CD4-positive, alpha-beta T cell treated with Interleukin-4 for 4 hours (primary cell): ENCODE measurements around the gene KIRREL3.

Experiments
- DNase-seq: peaks from one replicate; pipeline ENCODE4 v3.0.0-alpha.2; 2020

Gene KIRREL3

DNA sequence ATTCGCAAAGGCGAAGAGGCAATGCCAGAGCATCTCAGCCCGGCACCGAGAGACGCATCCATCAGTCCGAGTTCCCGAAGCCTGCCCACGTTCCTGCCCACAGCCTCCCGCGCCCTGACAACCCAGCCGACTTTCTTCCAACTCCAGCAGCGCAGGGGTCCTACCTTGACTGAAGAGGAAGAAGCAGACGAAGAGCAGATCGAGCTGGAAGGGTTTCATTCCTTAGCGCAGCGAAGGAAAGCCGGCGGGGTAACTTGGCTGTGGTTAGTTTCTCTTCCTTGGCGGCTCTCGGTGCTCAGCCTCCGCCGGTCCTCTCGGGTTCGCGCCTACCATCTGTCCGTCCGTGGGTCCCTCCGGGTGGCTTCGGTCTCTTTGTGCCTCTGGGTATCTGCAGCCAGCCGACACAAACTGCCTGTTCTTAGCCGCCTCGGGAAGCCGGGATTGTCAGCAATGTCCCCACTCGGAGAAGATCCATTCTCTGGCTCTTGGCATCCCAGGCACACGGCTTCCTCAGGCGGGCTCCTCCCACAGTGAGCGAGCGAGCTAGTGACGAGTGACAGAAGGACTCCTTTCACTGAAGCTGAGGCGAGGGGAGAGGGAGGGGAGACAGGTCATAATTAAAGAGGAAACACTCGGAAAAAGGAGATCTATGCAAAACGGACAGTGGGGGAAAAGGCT, at the start of gene KIRREL3:
KIRREL3 (minus strand) TSS at position 480 of the 678 bp plus-strand sequence.
- no peak for DNase-seq

DNA sequence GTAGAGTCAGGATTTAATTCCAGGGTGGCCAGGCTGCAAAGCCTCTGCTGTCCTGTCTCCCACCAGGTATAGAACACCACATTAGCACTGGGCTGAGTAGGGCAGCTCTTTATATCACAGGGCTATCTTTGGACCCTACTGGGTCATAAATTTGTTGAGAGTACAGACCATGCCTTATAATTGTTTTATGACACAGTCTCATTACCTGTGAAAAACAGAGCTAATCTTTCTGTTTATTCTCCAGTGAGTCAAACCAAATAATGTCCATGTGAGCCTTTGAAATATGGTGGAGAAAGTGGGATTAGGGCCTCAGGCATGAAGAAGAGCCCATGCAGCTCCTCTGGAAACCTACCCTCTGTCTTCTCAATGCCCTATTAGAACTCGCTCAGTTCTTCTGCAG, 49.6 kb upstream of the KIRREL3 start:
- no peak for DNase-seq

DNA sequence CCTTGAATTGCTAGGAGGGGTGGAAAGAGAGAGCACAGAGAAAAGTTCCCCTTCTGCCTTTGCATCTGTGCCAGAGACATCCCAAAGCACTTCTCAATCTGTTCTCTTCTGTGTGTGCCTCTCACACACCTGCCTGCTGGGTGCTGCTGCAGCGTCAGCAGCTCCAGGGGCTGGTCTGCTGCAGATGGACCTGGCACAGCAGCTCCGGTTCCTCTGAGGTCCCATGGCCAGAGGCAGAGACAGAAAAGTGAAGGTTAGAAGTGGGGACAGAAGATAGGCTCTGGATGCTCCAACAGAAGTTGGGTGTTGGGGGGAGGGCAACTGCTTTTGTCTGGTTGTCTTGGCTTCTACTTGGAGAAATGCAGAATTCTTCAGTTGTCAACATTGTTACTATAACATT, 48.9 kb upstream of the KIRREL3 start:
- no peak for DNase-seq

DNA sequence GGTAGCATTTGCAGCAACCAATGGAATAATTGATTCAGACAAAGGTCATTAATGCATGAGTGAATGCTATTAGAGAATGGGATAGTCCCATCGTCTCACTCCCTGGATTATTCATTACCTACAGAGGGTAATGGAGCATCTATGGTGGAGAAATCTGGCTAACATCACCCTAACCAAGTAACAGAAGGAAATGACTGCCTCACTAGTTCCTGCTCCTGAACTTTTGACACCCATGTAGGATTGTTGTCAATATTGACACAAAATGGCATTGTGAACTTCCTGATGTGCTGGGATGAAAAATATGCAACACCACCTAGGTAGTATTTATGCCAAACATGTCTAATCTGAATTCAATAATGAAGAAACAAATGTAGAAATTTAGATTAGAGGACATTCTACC, 44.0 kb upstream of the KIRREL3 start:
- DNase-seq: no peak

DNA sequence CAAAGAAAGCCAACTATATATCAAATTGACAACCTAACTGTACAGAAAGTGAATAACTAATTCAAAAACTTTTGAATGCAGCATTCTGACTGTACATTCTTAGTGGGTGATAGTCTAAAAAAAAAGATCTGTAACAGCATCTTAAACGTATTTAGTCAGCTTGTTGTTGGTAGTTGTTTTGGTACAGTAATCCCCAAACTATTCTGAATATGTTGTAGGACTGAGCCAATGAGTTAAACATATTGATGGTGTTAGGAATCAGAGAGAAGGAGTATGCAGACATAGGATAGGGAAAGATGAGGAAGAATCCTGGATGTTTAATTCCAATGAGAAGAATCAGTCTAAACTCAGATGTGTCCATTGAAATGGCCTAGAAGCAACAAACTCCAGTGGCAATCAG, 41.9 kb upstream of the KIRREL3 start:
- DNase-seq: no peak

DNA sequence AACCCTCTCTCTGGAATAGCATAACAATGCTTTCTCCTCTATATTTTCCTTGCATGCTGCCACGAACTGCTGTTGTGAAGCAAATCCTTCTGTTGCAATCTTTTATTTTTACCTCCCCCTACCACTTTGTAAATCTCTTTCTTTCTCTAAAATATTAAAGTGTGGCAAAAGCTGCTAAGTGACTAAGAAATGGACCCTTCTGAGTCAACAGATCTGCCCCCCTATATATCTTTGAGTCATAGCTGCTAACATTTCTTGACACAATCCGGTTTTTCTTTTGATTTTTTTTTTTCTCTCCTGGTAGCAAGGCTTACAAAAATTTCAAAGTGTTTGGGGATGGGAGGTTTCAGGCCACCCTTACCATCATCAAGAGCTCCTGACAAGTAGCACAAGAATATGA, 39.0 kb upstream of the KIRREL3 start:
- no peak for DNase-seq

DNA sequence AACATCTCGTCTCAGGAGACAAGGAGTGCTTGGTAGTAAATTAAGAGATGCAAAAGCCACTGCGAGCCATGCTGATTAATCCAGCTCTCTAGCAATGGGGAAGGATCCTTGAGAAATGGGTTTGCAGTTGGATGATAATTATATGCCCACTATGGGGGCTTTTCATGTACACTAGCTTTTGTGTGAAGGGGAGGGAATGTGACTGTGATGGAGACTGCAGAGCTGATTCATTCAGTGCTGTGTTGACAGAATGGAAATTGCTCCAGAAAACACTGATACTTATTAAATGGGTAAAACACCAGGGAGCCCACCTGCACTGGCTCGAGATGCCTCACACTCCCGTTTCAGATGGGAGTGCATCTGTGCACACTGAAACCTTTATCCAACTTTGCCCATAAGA, 37.0 kb upstream of the KIRREL3 start:
- no peak for DNase-seq

DNA sequence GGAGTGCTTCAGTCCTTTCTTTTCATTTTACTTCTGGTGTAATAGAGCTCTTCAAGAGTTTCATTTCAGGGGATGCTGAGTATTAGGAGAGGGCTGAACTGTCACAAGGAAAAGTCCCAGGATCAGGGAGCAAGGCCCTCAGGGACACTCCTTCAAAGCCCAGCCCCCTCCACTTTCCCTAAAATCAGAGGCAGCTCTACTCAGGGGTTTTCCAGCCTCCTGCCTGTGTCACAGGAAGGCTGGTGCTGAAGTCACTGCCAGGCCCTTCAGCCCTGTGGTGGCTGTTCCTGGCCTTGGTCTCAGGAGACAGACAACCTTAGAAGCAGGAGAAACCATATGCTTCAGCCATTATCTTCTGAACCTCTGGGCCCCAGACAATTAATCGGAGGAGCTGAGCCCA, 36.4 kb upstream of the KIRREL3 start:
- DNase-seq: no peak

DNA sequence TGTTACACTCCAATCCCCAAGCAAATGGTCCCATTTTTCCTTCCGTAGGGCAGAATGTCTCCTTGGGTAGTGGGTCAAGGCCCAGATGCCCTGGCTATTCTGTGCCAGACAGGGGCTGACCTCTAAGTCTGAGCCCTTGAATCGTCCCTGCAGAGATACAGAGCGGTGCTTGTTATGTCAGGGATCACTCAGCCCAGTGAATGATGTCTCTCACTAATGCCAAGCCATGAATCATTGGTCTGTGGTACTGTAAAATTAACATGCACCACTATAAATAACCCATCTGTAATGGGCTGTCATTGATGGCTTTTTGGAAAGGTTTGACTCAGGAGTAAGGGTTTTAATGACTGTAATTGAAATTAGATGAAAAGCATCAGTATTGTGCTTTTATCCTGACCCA, 35.3 kb upstream of the KIRREL3 start:
- DNase-seq: no peak

DNA sequence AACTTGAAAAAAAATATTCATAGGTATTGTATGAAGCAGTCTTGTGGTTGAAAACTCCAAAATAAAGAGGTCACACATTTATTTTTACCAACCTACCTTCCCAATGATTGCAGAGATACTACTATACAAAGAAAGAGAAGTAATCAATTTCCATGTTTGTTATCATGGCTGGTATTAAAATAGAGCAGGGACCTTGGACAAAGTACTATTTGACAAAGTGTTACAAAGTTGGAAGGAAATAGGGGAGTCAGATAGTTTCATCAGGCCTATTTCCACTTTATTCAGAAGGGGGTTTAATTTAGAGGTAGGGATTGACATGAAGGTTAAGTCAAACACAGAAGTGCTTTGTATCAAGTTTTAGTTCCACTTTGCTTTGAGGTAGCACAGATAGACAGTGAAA, 34.4 kb upstream of the KIRREL3 start:
- no peak for DNase-seq

DNA sequence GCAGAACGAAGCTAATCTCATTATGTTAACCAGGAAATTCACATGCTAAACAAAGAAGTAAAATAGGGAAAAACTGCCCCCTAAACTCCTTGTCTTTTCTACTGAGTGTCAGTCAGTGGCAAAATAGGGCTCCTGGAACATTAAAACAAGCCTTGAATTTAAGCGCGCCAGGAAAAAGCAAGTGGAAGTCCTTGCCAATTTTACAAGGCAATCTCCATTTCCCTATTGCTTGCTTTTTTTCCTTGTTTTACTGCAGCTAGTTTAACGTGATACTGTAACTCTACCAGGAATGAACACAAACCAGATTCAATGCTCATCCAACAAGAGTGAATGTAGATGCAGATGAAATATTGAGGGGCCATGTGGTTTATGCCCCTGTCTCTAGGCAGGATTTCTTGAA, 28.1 kb upstream of the KIRREL3 start:
- no peak for DNase-seq

DNA sequence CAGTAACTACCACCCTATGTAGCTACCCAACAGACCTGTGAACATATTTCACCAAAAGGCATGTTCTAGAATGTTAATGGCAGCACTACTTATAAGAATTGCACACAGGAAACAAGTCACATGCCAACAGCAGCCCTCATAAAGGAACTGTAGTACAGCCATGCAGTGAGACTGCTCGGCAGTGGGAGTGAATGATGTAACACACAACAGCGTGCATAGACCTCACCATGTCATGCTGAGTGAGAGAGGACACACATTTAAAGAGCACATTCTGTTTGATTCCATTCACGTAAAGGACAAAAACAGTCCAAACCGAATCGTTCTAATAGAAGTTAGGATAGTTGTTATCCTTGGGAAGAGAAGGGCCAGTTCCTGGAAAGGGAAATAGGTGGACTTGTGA, 27.2 kb upstream of the KIRREL3 start:
- no peak for DNase-seq

DNA sequence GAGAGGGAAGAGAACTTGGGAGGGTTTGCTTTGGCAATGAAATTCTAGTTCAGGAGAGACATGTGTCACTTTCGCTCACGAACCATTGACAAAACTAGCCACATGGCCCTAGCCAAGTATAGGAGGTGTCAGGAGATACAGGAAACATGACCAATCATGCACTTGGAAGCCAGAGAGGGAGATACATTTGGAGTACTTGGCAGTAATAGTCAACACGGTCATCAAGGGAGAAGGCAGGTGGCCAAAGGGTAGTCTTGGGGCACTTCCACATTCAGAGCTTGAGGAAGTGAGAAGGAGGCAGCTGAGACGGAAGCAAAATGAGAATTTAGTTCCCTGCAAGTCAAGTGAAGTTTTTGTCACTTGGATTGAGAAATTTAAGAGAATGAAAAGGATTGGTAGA, 26.4 kb upstream of the KIRREL3 start:
- no peak for DNase-seq

DNA sequence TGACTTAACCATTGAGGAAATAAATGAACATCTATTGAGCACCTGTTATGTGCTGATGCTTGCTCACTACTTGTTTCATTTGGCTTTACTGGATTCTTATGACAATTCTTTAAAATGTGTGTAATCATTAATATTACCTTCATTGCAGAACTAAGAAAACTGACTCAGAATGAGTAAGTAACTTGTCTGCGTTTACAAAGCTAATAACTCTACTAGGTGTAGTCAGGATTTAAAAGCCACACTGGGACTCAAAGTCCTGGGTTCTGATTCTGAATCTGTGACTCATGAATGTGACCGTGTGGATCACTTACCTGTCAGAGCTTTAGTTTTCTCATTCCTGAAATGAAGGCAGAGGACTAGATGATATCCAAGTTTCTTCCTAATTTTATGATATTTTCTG, 23.4 kb upstream of the KIRREL3 start:
- no peak for DNase-seq

DNA sequence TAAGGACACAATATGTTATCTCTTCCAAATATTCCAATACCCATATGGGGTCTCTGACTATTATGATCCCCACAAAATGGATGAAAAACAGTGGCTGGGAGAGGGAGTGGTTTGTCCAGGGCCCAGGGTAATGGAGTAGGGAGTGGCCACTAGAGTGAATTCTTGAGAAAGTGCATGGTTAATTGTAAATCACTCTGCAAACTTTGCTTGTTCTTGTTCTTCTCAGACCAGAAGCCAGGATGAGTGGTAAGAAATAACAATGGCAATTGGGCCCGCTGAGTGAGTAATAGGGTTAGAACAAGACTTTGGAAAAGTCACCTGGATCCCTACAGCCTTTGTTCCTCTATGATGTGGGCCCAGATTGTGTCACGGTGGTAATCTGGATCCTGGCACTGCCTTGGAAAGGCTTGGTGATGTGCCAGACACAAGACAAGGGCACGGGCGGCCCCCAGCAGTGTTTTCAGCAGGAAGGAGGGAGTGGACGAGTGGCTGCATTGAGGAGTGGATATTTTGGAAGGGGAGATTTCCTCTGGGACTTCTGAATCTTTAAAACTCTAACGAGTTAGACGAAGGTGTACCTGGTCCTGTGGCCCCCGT, 18.2 kb upstream of the KIRREL3 start:
- no peak for DNase-seq

DNA sequence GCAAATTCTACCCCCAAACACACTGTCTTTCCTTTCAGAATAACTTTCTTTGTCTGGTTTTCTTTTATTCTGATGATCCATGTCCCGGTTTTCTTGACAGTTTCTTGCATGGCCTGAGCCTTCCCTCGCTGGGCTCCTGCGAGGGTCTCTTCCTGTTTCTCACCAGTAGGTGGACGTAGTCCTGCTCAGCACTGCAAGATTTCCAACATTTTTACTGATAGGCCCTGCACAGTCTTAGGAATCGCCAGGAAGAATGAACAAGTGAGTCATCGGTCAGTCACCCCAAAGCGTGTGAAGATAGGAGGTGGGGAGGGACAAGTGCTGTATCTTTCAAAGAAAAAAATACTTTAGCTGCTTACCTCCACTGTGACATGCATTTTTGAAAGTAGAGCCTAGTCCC, 16.9 kb upstream of the KIRREL3 start:
- no peak for DNase-seq

DNA sequence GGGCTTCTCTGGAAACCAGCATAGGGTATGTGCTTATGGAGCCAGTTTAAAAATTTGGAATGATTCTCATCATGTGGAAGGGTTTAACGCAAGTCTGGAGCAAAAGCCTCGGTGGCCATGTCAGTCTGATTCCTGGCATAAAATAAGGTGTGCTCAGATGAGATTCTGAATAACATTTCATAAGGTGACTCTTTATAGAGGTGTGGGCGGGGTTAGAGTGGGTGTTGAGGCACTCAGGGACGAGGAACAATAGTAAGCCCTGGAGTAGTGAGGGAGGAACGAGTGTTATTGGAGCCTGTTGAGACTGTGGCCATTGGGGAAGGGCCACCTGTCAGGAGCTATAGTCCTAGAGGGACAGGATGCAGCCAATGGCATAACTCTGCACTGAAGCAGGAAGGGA, 13.0 kb upstream of the KIRREL3 start:
- DNase-seq: no peak

DNA sequence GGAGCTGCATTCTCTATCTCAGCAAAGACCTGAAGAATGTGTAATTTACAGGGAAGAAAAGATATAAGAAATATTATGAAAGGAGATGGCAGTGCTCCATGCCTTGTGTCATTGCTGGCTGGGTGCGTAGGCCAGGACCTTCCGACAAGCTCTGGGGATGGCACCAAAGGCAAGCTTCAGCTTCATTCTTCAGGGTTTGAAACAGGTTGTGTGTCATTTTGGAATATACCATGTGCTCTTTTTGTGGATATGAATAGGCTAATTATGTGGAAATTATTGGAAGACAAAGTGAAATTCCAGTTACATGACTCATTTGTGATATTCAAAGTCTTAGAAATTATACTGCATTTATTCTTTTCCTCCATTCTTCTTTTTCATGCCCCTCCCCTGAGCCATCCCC, 5.7 kb upstream of the KIRREL3 start:
- no peak for DNase-seq

DNA sequence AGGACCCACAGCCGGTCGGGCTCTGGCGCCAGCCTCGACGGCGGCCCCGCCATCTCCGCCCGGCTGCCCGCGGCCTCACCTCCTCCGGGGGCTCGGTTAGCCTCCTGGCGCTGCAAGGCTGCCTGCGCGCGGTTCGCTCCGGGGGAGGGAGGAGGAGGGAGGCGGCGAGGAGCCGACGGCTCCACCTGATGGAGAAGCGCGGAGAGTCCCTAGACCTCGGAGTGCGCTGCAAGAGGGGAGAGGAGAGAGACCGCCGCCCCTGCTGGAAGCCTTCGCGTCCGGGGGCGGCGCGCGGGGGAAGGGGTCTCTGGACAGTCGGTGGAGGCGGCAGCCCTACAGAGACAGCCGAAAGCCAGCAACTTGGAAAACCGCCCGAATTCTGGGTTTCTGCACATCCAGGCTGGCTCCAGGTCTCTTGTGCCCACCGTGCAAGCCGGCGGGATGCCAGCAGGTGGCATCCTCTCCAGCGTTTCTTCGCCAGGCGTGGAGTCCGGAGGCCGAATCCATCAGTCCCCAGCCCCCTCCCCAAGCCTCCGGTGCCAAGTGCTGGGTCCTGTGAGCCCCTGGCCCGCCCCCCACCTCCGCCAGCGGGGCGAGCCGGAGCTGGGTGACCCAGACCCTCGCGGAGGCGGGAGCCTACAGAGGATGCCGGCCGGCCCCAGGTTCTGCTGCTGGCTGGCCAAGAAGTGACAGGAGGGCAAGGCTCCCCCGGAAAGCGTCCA, 2.9 kb upstream of the KIRREL3 start:
- DNase-seq: no peak

DNA sequence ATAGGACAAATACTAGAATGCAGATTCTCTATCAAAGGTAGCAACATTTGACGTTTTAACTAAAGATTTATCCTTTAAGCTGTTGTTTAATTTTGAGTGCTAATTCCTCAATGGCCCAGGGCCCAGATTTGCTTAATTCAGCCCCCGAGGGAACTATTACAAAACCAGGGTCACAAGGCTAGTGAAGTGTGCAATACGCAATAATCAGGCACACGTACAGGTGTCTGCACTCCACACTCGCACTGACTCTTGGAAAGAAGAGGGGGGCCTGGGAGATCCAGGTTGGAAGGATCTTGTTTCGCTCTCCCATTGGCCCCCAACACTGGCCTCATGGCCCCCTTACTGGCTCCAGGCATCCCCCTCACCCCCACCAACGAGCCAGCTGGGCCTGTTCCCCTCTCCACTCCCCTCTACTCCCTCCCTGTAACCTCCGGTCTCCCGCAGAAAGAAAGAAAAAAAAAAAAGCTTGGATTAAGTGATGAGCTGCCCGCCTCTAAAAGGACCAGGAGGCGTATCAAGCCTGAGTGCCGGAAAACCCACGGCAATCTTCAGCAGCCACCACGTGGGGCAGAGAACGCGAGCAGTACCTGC, 2.2 kb upstream of the KIRREL3 start:
- DNase-seq: no peak

DNA sequence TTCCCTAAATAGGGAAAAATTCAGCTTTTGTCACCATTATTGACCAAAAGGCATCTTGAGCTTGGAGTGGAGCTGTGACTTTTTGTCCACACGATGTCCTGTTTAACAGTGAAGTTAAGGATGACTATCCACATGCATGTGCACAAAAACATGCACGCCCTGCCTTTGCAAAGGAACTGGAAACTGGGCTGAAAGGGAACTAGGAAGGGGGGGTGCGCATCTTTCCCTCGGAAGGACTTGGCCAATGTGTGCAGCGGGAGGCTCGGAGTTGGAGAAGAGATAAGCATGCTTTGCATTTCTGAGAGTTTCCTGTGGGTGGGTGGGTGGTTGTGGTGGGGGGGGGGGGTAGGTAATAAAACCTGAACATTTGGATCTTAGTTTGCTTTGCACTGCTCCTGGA, 411 bp upstream of the KIRREL3 start:
- DNase-seq: no peak

DNA sequence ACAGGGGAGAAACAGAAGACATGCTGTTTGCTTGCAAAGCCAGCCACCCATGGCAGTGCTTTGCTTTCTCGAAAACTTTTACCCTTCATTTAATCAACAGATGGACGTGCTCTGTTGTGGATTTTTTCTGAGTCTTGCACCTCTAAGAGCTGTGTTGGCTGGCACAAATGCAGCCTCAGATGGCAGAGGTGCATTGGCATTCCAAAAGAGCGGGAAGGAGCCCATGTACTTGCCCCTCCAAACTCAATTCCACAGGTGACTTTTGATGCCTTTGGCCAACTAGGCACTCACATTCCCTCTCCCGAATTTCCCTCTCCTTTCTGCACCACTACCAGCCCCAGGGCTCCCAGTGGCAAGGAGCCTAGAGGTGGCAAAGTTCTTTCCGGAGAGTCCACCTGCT, 1.2 kb downstream of the KIRREL3 start:
- DNase-seq: no peak

DNA sequence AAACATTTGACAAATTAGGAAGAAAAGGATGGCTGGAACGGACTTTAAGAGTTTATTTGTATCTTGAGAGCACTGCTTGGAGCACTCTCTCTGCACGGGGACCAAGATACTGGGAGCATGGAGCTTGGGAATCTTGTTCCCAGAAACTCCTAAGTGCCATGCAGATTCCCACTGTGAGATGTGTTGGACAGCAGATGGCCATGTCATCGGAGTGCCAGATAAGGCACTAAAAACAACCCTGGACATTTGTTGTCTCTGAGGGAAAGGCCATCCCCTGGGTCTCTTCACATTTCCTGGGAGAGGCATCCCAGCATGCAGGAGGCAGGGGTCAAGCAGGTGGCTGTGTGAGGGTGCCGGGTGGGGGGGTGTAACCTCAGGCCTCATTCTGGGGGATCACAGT, 2.9 kb downstream of the KIRREL3 start:
- no peak for DNase-seq

DNA sequence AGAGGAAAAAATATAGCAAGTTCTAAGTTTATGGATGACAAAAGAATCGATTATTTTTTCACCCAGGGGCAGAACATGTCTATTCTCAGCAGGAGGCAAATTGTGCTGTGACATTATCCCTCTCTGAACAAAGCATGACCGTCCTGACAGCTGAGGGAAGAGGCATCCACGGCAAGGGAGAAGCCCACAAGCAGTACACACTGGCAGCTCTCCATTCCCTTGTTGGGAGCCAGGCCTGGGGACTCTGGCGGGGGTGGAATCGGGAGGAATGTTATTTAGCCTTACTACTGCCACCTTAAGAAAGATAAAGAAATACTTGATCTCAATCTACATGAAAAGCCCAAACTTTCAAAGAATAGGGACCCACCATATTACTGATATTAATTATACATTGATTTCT, 3.4 kb downstream of the KIRREL3 start:
- DNase-seq: no peak
